Transverse colon (tissue), 4 donors: ENCODE measurements around the gene GARNL3. TPM values are rescaled to one million over a fixed set of nuclear protein-coding genes. Genes with fewer than 3 reads are reported as not detected.

Experiments used
- DNase-seq: peaks from one replicate; pipeline ENCODE4 v3.0.0-alpha.2; 2019
- H3K27ac ChIP-seq, 4 donors: fragments of 200-600 bp; sonication (generic); 2 replicates each; pipeline ENCODE4 v1.5.1; 2016 to 2018; ENCODE audit warnings: inconsistent platforms in 4 of 4
- H3K27me3 ChIP-seq: fragments of 200-600 bp; sonication (generic); 2 replicates; pipeline ENCODE4 v1.5.1; 2017; ENCODE audit warnings: inconsistent platforms
- H3K36me3 ChIP-seq, 4 donors: fragments of 200-600 bp; sonication (generic); 2 replicates each; pipeline ENCODE4 v1.5.1; 2017 to 2019; ENCODE audit warnings: inconsistent platforms in 4 of 4
- H3K4me1 ChIP-seq, 4 donors: fragments of 200-600 bp; sonication (generic); 2 replicates each; pipeline ENCODE4 v1.5.1; 2017 to 2020; ENCODE audit warnings: inconsistent platforms in 4 of 4
- H3K4me3 ChIP-seq, 4 donors: fragments of 200-600 bp; sonication (generic); 1 replicate in 1 of 4; 2 replicates in 3 of 4; pipeline versions ENCODE4 v1.5.1 to v1.6.1; 2017 to 2019; ENCODE audit warnings: inconsistent platforms in 4 of 4
- H3K9me3 ChIP-seq, 2 donors: fragments of 200-600 bp; sonication (generic); 2 replicates each; pipeline ENCODE4 v1.5.1; 2017 to 2019; ENCODE audit warnings: inconsistent platforms in 2 of 2
- EP300 ChIP-seq: sonication (generic); formaldehyde crosslinking; IDR thresholded peaks from one replicate; pipeline ENCODE4 v1.6.1; 2017; ENCODE audit warnings: antibody characterized with exemption, low read depth
- POLR2A ChIP-seq: fragments of 450-650 bp; IDR thresholded peaks from one replicate; pipeline ENCODE4 v1.6.1; 2016; ENCODE audit warnings: antibody characterized with exemption, mild to moderate bottlenecking, moderate library complexity
- POLR2AphosphoS5 ChIP-seq, 3 donors: sonication (generic); formaldehyde crosslinking; IDR thresholded peaks; one replicate each; pipeline ENCODE4 v1.6.1; 2016; ENCODE audit warnings: antibody characterized with exemption in 3 of 3
- WGBS, 2 donors: methylation state at CpG; one replicate each; pipeline ENCODE4 v1.1.5; 2018; ENCODE audit warnings: low coverage in 1 of 2; 5-methylcytosine and 5-hydroxymethylcytosine counted together
- in situ Hi-C, 4 donors: fragments of 200-750 bp; cut with MboI; loops; one replicate each; pipeline versions ENCODE4 v1.15.0 to v1.15.1; 2017; ENCODE audit warnings: low sequenced_read_pairs in 3 of 4, low pct_ligation_motif_present in 1 of 4, low pct_unique_long_range_greater_than_20kb in 1 of 4
- intact Hi-C: fragments of 100-400 bp; cut with DNase I; formaldehyde crosslinking; loops from one replicate; pipeline ENCODE4 v1.15.1; 2023; ENCODE audit warnings: low total_unique reads
- total RNA-seq, 4 donors: library from RNA; depleted of rRNA; stranded (reverse); fragments of >200 nt; gene quantifications; one replicate each; pipeline ENCODE4 v1.1.0, GENCODE V29; 2016
- TF ChIP-seq, protein P1 (sequence below), 5 experiments: fragments of 200-600 bp in 3 of 5; fragments of 450-650 bp in 2 of 5; sonication (generic) in 3 of 5; IDR thresholded peaks; 1 replicate in 2 of 5; 2 replicates in 3 of 5; pipeline ENCODE4 v1.5.1; 2016 to 2017; ENCODE audit warnings: antibody characterized with exemption in 5 of 5, inconsistent platforms in 3 of 5, mild to moderate bottlenecking in 2 of 5, moderate library complexity in 1 of 5

The GARNL3 gene
- total RNA-seq, 4 donors from 2014 or later, result 6.0 to 19.5 (median 11.8) TPM

DNA sequence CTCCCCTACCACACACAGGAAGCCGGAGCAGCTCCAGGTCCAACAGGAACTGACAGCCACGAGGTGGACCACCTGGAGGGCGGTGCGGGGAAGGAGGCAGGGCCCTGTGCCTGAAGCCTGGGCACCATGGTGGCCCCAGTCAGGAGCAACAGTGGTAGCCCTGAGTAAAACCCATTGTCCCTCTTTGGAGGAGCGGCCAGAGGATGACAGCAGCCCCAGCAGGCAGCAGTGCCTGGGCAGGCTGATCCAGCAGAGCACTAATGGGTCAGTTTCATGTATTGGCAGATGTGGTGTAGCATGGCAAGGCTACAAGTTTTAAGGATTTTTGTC, 47.7 kb upstream of the GARNL3 start:
- DNase-seq, result no peak
- Histone ChIP-seq H3K27me3 (no peaks in the 10 kb centered on the region), H3K27ac (no peak overlapping the region), H3K9me3 (no peaks in the 10 kb centered on the region), H3K4me1 (no peaks in the 10 kb centered on the region), H3K36me3 (no peaks in the 10 kb centered on the region), H3K4me3 (no peak overlapping the region)
- intact Hi-C loops, result loop anchor here (10.0 kb wide), 1 partner anchor 178 kb away; the partner anchor contains the start of gene SLC2A8
- TF ChIP-seq EP300, result no peak
- TF ChIP-seq POLR2AphosphoS5 (IDR thresholded peaks at IDR 0.05), result no peak
- TF ChIP-seq, protein P1, sequence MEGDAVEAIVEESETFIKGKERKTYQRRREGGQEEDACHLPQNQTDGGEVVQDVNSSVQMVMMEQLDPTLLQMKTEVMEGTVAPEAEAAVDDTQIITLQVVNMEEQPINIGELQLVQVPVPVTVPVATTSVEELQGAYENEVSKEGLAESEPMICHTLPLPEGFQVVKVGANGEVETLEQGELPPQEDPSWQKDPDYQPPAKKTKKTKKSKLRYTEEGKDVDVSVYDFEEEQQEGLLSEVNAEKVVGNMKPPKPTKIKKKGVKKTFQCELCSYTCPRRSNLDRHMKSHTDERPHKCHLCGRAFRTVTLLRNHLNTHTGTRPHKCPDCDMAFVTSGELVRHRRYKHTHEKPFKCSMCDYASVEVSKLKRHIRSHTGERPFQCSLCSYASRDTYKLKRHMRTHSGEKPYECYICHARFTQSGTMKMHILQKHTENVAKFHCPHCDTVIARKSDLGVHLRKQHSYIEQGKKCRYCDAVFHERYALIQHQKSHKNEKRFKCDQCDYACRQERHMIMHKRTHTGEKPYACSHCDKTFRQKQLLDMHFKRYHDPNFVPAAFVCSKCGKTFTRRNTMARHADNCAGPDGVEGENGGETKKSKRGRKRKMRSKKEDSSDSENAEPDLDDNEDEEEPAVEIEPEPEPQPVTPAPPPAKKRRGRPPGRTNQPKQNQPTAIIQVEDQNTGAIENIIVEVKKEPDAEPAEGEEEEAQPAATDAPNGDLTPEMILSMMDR (IDR thresholded peaks at IDR 0.05), result no peak
- WGBS, 2 donors, result 92% methylated on average over 5 of the region's 5 CpGs; no CpG with 5 or more reads in 1 of the 2 donors
- in situ Hi-C loops, result no loop called here

- no peaks in the 10 kb centered on the region for H3K9me3 ChIP-seq
- no peak overlapping the region for H3K4me3 ChIP-seq
- H3K4me1 ChIP-seq, result peaks cover 0 to 2% (median under 1%) of the 10 kb centered on the region in 4 donors
- no peaks in the 10 kb centered on the region for H3K27me3 ChIP-seq
- WGBS, 2 donors, result 83% methylated on average over 10 of the region's 10 CpGs; no CpG with 5 or more reads in 1 of the 2 donors
- DNase-seq, result no peak
- in situ Hi-C loops (no loop called here), intact Hi-C loops (loop anchor here (10.0 kb wide), 1 partner anchor 176 kb away; the partner anchor contains the start of gene SLC2A8)
- H3K36me3 ChIP-seq, result no peaks in the 10 kb centered on the region
- TF ChIP-seq POLR2AphosphoS5 (IDR thresholded peaks at IDR 0.05) (no peak), POLR2A (no peak), EP300 (no peak)
- TF ChIP-seq, protein P1 (IDR thresholded peaks at IDR 0.05), result no peak
- no peak overlapping the region for H3K27ac ChIP-seq
These were observed 45.8 kb upstream of the GARNL3 start for GRCh38 chr9:127218818-127219217.

DNA sequence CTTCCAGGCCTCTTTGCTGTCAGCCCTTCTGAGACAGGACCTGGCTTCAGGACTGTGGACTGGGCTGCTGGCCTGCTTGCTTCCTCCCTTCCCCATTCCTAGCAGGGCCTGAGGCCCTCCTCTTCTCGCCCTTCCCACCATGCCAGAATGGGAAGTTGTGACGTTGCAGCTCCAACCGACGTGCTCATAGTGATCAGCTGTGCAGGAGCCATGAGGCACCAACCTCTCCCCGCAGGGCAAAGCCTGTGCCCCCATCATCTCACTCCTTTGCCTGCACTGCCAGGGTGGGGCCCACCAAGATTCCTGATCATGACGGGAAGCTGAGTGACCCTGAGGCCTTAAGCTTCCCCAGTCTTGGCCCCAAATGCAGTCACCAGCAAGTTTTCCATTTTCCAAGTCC, 45.1 kb upstream of the GARNL3 start:
- TF ChIP-seq EP300, result no peak
- no peak for TF ChIP-seq POLR2A
- no peak for TF ChIP-seq POLR2AphosphoS5 (IDR thresholded peaks at IDR 0.05)
- TF ChIP-seq, protein P1 (IDR thresholded peaks at IDR 0.05), result no peak
- peaks cover 0 to 9% (median 4%) of the 10 kb centered on the region in 4 donors for H3K4me1 ChIP-seq
- H3K27ac ChIP-seq, result no peak overlapping the region
- DNase-seq, result no peak
- no peaks in the 10 kb centered on the region for H3K27me3 ChIP-seq
- H3K9me3 ChIP-seq, result no peaks in the 10 kb centered on the region
- 77% methylated on average over 6 of the region's 6 CpGs; no CpG with 5 or more reads in 1 of the 2 donors for WGBS, 2 donors
- in situ Hi-C loops, result no loop called here
- no peak overlapping the region for H3K4me3 ChIP-seq
- intact Hi-C loops, result loop anchor here (10.0 kb wide), 1 partner anchor 175 kb away; the partner anchor contains the start of gene SLC2A8
- H3K36me3 ChIP-seq, result no peaks in the 10 kb centered on the region

- no peaks in the 10 kb centered on the region for H3K27me3 ChIP-seq
- in situ Hi-C loops (no loop called here), intact Hi-C loops (no loop called here)
- no peak overlapping the region for H3K4me3 ChIP-seq
- no peaks in the 10 kb centered on the region for H3K9me3 ChIP-seq
- DNase-seq, result no peak
- no peaks in the 10 kb centered on the region for H3K36me3 ChIP-seq
- peaks cover 0 to 17% (median 8%) of the 10 kb centered on the region in 4 donors for H3K4me1 ChIP-seq
- 67% methylated on average over 2 of the region's 2 CpGs; no CpG with 5 or more reads in 1 of the 2 donors for WGBS, 2 donors
- H3K27ac ChIP-seq, result no peak overlapping the region
- TF ChIP-seq POLR2A, result no peak
These were observed 42.9 kb upstream of the GARNL3 start for GRCh38 chr9:127221695-127222094.
